ENCODE results near the gene POU5F1. TPM values are rescaled to one million over a fixed set of nuclear protein-coding genes. Genes with fewer than 3 reads are reported as not detected.
A peak's percentile ranks its signal among the peaks of the same experiment; 100 is the strongest.

Gene POU5F1
- total and polyA plus RNA-seq, 9 of the 15 experiments (the other 6 are each of a cell fraction or from before 2014, with no cell fraction given), result 0.06 to 2.0 (median 0.10) TPM; not detected in 6

- TF ChIP-seq BHLHE40 (IDR thresholded peaks at IDR 0.05; ENCODE audit: low read length), result no peak
- TF ChIP-seq TARDBP (IDR thresholded peaks at IDR 0.05), result no peak
- no peak for TF ChIP-seq HMG20A (CRISPR knock-in tag; conservative IDR thresholded peaks at IDR 0.05)
- no peak for TF ChIP-seq ZFP1 (CRISPR knock-in tag; IDR thresholded peaks at IDR 0.05)
- no peak for TF ChIP-seq RUNX1 (IDR thresholded peaks at IDR 0.05; ENCODE audit: low read depth)
- peak; percentile 50; the same call in 1 of the 2 replicates for TF ChIP-seq PHF8 (IDR thresholded peaks at IDR 0.05; ENCODE audit: borderline replicate concordance, low read length)
- TF ChIP-seq MLLT1 (IDR thresholded peaks at IDR 0.05), result peak in 1 of 2 experiments; percentile 40; a peak in 2 of 4 replicates
- no peak for TF ChIP-seq ZC3H11A (IDR thresholded peaks at IDR 0.05; ENCODE audit: low read depth, low read length)
- no peak for TF ChIP-seq SMARCA5 (IDR thresholded peaks at IDR 0.05)
- TF ChIP-seq MTA2 (IDR thresholded peaks at IDR 0.05; ENCODE audit: low read depth), result no peak
- TF ChIP-seq ZNF561 (CRISPR knock-in tag; conservative IDR thresholded peaks at IDR 0.05), result no peak
- TF ChIP-seq TCF15 (CRISPR knock-in tag; IDR thresholded peaks at IDR 0.05), result no peak
- no peak for TF ChIP-seq DEAF1 (CRISPR knock-in tag; IDR thresholded peaks at IDR 0.05)
- TF ChIP-seq ZBTB7A (IDR thresholded peaks at IDR 0.05; ENCODE audit: borderline replicate concordance, control insufficient read depth, low read depth, low read length), result peak; percentile 76
- no peak for TF ChIP-seq ZNF384 (IDR thresholded peaks at IDR 0.05; ENCODE audit: low read depth, low read length)
- TF ChIP-seq MEF2A (IDR thresholded peaks at IDR 0.05; ENCODE audit: control insufficient read depth, low read depth, low read length), result no peak
- no peak for TF ChIP-seq MBD1 (CRISPR knock-in tag; IDR thresholded peaks at IDR 0.05)
- no peak for TF ChIP-seq ZNF77 (CRISPR knock-in tag; IDR thresholded peaks at IDR 0.05)
- TF ChIP-seq SMC3 (conservative IDR thresholded peaks at IDR 0.05; ENCODE audit: insufficient read depth, low read depth, low read length), result no peak
- TF ChIP-seq POU5F1 (IDR thresholded peaks at IDR 0.05; ENCODE audit: borderline replicate concordance, low read depth, low read length, partially characterized antibody), result no peak
- no peak for TF ChIP-seq TOE1 (IDR thresholded peaks at IDR 0.05; ENCODE audit: borderline replicate concordance)
- no peak for TF ChIP-seq TOE1 (CRISPR knock-in tag; IDR thresholded peaks at IDR 0.05; ENCODE audit: borderline replicate concordance, low read depth)
These were observed 12.9 kb downstream of the POU5F1 start, which contains the start of gene CCHCR1 (continued) for GRCh38 chr6:31157513-31158139.
